ENCODE measurements around the gene FARP2.

DNA sequence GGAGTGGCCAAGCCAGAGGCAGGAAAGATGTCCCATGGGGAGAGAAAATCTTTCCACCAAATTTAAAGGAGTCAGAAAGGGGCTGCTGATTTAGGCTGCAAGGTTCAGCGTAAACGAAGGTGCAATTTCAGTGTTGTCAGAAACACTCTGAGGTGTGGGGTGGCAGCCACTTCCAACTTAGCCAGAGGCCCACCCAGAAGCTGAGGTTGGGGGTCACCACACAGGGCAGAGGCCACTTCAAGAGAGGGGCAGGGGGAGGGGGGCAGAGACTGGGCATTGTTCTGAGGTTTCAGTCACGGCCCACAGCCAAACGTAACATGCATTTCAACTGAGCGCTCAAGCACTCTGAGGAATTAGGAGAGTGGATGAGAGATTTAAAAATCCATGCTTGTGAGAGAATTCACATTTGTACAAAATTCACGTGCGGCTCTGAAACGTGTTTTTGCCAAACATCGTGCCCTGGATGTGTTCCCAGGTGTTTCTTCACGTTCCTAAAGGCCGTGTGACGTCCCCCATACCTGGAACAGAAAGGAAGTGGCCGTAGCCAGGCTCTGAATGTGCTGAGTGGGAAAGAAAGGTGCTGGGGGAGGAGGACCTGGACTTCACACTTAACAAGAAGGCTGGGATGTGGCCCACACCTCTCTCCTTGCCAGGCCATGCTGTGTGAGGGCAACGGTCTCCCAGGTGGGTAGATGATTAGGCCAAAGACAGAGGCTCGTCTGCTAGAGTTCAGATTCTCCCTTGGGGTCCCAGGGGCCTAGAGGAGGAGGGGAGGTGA lies 182.9 kb downstream of the FARP2 start:
- TF ChIP-seq, protein P1, sequence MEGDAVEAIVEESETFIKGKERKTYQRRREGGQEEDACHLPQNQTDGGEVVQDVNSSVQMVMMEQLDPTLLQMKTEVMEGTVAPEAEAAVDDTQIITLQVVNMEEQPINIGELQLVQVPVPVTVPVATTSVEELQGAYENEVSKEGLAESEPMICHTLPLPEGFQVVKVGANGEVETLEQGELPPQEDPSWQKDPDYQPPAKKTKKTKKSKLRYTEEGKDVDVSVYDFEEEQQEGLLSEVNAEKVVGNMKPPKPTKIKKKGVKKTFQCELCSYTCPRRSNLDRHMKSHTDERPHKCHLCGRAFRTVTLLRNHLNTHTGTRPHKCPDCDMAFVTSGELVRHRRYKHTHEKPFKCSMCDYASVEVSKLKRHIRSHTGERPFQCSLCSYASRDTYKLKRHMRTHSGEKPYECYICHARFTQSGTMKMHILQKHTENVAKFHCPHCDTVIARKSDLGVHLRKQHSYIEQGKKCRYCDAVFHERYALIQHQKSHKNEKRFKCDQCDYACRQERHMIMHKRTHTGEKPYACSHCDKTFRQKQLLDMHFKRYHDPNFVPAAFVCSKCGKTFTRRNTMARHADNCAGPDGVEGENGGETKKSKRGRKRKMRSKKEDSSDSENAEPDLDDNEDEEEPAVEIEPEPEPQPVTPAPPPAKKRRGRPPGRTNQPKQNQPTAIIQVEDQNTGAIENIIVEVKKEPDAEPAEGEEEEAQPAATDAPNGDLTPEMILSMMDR (conservative IDR thresholded peaks at IDR 0.05 in 1 of 2, IDR thresholded peaks at IDR 0.05 in 1 of 2; ENCODE audit: extremely low read depth in 1 of 2, insufficient read depth in 1 of 2, low read depth in 1 of 2, low read length in 2 of 2) = no peak
- no peak for TF ChIP-seq EZH2 (IDR thresholded peaks at IDR 0.05; ENCODE audit: borderline replicate concordance, low read length)
